Lower leg skin (tissue), 3 donors: ENCODE results near the gene ATP8A2.

Source experiments
- CTCF ChIP-seq, 3 donors: fragments of 450-650 bp; IDR thresholded peaks; one replicate each; pipeline ENCODE4 v1.5.1; 2016; ENCODE audit warnings: antibody characterized with exemption in 3 of 3, mild to moderate bottlenecking in 3 of 3, moderate library complexity in 2 of 3
- POLR2A ChIP-seq, 2 donors: fragments of 450-650 bp; IDR thresholded peaks; one replicate each; pipeline ENCODE4 v1.6.1; 2016 to 2017; ENCODE audit warnings: antibody characterized with exemption in 2 of 2, mild to moderate bottlenecking in 1 of 2, moderate library complexity in 1 of 2

GRCh38 chr13:25908366-25908765 lies 536.6 kb downstream of the ATP8A2 start:
- TF ChIP-seq CTCF (IDR thresholded peaks at IDR 0.05), result no peak
- TF ChIP-seq POLR2A (IDR thresholded peaks at IDR 0.05), result no peak
